H1 (cell line): ENCODE data around the gene SH3D19. TPM values are rescaled to one million over a fixed set of nuclear protein-coding genes. Genes with fewer than 3 reads are reported as not detected.

Source experiments
- ATF2 ChIP-seq: IDR thresholded peaks from 2 replicates; pipeline ENCODE4 v1.6.1; 2012; ENCODE audit warnings: low read length, inconsistent platforms
- BRCA1 ChIP-seq: IDR thresholded peaks from 2 replicates; pipeline ENCODE4 v1.6.1; 2012; ENCODE audit warnings: low read depth, low read length, improper control_type of control experiment
- GTF2F1 ChIP-seq: IDR thresholded peaks from 2 replicates; pipeline ENCODE4 v1.6.1; 2012; ENCODE audit warnings: low read depth, low read length, improper control_type of control experiment, borderline replicate concordance
- JUN ChIP-seq: IDR thresholded peaks from 2 replicates; pipeline ENCODE4 v1.6.1; 2011; ENCODE audit warnings: low read depth, mild to moderate bottlenecking, improper control_type of control experiment, low read length
- MAFK ChIP-seq: IDR thresholded peaks from 2 replicates; pipeline ENCODE4 v1.6.1; 2012; ENCODE audit warnings: low read depth, mild to moderate bottlenecking, improper control_type of control experiment, low read length
- NRF1 ChIP-seq: IDR thresholded peaks from 2 replicates; pipeline ENCODE4 v1.6.1; 2011; ENCODE audit warnings: mild to moderate bottlenecking, low read depth, low read length, improper control_type of control experiment
- POLR2A ChIP-seq, 2 experiments: IDR thresholded peaks; 1 replicate in 1 of 2; 2 replicates in 1 of 2; pipeline ENCODE4 v1.6.1; 2011; ENCODE audit warnings: low read depth in 2 of 2, low read length in 2 of 2, mild to moderate bottlenecking in 2 of 2; ENCODE audit errors: control extremely low read depth in 1 of 2
- RXRA ChIP-seq: IDR thresholded peaks from 2 replicates; pipeline ENCODE4 v1.6.1; 2011; ENCODE audit warnings: low read depth, mild to moderate bottlenecking, low read length, moderate library complexity; ENCODE audit not compliant: insufficient read depth
- TAF1 ChIP-seq: IDR thresholded peaks from 2 replicates; pipeline ENCODE4 v1.6.1; 2011; ENCODE audit warnings: mild to moderate bottlenecking, low read depth, low read length
- TAF7 ChIP-seq: optimal IDR thresholded peaks from 2 replicates; pipeline ENCODE3; 2011; ENCODE audit warnings: low read depth, mild to moderate bottlenecking, inconsistent platforms, low read length, moderate library complexity, borderline replicate concordance
- TCF12 ChIP-seq: IDR thresholded peaks from 2 replicates; pipeline ENCODE4 v1.6.1; 2011; ENCODE audit warnings: low read depth, mild to moderate bottlenecking, low read length
- polyA plus RNA-seq, 7 experiments: library from polyadenylated mRNA; depleted of rRNA in 3 of 7; stranded (reverse) in 5 of 7; unstranded in 2 of 7; fragments of >200 nt in 5 of 7; fragments of 200-250 nt in 2 of 7; gene quantifications; 1 replicate in 5 of 7; 2 replicates in 1 of 7; 4 replicates in 1 of 7; pipeline versions ENCODE4 v1.2.1 to v1.2.3, GENCODE V29; 2011 to 2013; ENCODE audit warnings: missing spikeins in 2 of 7, mixed read lengths in 2 of 7
- total RNA-seq: library from RNA; stranded (reverse); fragmentation: NEBNext Ultra II Directional; extraction: Animal tissue kit (Norgen Biotek cat#: 25700); gene quantifications from 2 replicates; pipeline ENCODE4 v1.2.1, GENCODE V29; 2021

Gene SH3D19
- total and polyA plus RNA-seq, 2 of the 8 experiments (the other 6 are each of a cell fraction or from before 2014, with no cell fraction given), result 11.7 to 51.3 TPM

GRCh38 chr4:151099229-151099975 is 226.0 kb downstream of the SH3D19 start, which contains the start of gene RPS3A (continued):
- TF ChIP-seq ATF2 (0 out of 2 replicates have a peak, but pooled peaks have one; percentile 72), GTF2F1 (peak; percentile 98), TAF7 (peak; percentile 99), MAFK (no peak), JUN (no peak), TAF1 (peak; percentile 100), POLR2A (IDR thresholded peaks at IDR 0.05; ENCODE audit: control extremely low read depth in 1 of 2, low read depth in 2 of 2, low read length in 2 of 2) (peak; percentile 99 to 100), NRF1 (peak; percentile 28; the same call in 1 of the 2 replicates), TCF12 (no peak), BRCA1 (peak; percentile 71), RXRA (peak; percentile 90; the same call in 1 of the 2 replicates)
